ENCODE measurements around the gene ZDHHC7.

ZDHHC7 gene

DNA sequence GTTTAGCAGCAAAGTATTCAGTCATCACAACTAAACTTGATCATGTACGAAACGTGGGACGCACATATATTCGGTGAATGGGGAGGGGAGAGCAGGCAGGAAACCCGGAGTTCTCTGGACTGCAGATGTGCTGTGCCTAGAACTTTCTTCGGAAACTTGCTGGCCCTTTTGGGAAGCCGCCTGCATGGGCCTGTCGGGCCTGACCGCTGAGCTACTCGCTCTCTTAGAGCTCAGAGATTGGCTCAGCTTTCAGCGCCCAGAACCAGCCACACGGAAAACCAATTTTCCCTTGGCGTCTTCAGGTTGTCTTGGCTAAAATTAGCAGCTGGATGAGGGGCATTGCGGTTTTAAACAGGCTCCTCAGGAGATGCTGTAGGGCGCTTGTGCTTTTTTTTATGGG lies 38.1 kb downstream of the ZDHHC7 start:
- in situ Hi-C loops (cut with HindIII; ENCODE audit: low sequenced_read_pairs): loop anchor here (10.0 kb wide), 1 partner anchor 62 kb away; no protein-coding TSS in a partner anchor

DNA sequence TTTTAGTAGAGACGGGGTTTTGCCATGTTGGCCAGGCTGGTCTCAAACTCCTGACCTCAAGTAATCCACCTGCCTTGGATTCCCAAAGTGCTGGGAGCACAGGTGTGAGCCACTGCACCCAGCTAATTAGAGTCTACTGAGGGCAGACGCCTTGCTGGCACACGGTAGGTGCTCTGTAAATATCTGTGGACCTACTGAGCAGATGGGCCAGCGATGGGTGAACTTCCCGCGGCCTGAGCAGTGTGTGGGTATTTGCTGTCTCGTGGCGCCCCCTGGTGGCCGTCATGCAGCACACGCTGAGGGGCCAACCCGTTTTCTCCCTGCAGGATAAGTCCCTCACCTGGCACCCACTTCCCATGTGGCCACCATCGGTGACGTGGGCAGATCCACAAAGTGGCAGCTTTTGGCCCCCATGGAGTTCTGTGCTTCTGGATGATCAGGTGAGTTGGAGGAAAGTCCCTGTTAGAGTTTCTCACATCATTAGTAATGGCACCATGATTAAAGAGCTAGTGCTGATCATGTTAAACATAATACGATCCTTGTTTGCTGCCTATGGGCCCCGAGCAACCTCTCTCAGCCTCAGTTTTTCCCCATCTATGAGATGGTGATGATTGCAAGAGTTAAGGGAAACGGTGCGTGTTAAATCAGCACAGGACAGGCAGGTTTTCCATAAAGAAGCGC lies 40.7 kb downstream of the ZDHHC7 start:
- in situ Hi-C loops (cut with HindIII; ENCODE audit: low sequenced_read_pairs): loop anchor here (10.0 kb wide), 1 partner anchor 64 kb away; no protein-coding TSS in a partner anchor

DNA sequence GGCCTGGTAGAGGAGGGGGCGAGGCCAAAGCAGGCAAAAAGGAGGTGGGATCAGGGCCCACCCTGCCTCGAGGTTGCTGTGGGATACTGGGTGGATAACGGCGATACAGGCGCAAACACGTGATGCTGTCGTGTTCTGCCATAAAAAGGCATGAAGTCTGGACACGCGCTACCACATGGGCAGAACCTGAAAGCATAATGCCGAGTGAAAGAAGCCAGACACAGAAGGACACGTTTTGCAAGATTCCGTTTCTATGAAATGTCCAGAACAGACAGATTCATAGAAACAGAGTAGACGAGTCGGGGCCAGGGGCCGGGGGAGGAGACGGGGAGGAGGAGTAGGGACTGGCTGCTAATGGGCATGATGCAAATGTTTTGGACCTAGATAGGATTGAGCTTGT lies 43.5 kb downstream of the ZDHHC7 start:
- in situ Hi-C loops (cut with HindIII; ENCODE audit: low sequenced_read_pairs): no loop called here

DNA sequence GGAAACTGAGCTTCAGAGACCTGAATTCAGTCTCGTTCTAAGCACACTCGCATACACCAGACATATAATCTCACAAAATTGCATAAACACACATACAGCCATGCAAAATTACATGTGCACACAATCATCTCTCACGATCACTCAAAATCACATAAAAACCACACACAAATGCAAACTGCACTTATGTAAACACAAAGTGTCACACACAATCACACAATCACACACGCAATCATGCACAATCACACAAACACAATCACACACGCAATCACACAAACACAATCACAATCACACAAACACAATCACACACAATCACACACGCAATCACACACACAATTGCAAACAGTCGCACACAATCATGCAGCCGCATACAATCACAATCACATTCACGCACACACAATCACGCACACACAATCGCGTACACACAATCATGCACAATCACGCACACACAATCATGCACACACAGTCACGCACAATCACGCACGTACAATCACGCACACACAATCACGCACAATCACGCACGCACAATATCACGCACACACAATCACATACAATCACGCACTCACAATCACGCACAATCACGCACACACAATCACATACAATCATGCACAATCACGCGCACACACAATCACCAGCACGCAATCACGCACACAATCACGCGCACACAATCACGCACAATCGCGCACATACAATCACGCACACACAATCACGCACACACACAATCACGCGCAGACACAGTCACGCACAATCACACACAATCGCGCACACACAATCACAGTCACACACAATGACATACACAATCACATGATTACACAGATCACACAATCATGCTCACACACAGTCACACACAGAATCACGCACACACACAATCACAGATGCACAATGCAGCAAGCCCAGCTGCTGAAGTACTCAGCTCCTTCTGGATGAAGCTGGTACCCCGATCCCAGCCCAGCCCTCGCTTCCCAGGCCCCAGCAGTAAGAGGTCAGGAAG lies 45.6 kb downstream of the ZDHHC7 start:
- in situ Hi-C loops (cut with HindIII; ENCODE audit: low sequenced_read_pairs): no loop called here

DNA sequence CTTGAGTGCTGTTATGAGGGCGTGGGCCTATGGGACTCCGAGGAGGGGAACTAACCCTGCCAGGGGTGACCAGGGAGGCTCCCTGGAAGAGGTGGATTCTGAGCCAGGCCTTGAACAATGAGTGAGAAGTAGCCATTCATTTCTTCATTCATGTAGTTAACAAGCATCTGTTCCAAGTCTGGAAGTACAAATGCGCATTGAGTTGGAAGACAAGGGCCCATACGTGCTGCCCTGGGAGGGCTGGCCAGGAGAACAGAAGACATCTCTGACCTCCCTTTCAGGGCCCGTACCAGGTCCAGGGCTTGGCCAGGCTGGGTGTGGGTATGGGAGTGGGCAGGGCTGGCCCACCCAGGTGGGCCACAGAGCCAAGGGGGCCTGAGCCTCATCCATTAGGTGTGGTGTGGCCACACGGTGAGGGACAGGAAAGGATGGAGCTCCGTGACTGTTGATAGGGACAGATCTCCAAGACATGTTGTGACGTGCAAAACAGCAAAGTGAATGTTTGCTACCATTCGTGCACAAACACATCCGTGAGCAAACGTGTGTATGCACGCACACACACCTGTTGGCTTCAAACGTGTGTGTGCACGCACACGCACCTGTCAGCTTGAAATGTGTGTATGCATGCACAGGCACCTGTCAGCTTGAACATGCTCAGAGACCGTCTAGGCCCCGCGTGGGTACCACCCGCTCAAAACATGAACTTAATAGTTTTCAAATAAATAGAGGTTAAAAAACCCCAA lies 46.8 kb downstream of the ZDHHC7 start:
- in situ Hi-C loops (cut with HindIII; ENCODE audit: low sequenced_read_pairs): no loop called here

GRCh38 chr16:84963066-84963465 lies 48.3 kb downstream of the ZDHHC7 start:
- in situ Hi-C loops (cut with HindIII; ENCODE audit: low sequenced_read_pairs): no loop called here

DNA sequence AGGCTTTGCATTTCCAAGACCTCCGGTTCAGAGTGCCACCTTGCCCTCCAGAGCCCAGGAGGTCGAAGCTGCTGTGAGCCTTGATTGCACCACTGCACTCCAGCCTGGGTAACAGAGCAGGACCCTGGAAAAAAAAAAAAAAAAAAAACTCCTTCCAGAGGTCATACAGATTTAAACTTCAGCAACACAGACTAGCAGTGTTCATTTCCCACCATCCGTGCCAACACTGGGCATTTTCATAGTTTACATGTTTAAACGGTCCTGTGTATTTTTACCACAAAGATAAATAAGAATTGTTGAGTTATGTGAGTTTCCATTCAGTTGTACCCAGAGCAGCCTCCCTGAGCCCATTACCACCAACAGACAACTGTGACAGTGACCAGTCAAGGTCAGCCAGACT lies 50.4 kb downstream of the ZDHHC7 start:
- in situ Hi-C loops (cut with HindIII; ENCODE audit: low sequenced_read_pairs): no loop called here

DNA sequence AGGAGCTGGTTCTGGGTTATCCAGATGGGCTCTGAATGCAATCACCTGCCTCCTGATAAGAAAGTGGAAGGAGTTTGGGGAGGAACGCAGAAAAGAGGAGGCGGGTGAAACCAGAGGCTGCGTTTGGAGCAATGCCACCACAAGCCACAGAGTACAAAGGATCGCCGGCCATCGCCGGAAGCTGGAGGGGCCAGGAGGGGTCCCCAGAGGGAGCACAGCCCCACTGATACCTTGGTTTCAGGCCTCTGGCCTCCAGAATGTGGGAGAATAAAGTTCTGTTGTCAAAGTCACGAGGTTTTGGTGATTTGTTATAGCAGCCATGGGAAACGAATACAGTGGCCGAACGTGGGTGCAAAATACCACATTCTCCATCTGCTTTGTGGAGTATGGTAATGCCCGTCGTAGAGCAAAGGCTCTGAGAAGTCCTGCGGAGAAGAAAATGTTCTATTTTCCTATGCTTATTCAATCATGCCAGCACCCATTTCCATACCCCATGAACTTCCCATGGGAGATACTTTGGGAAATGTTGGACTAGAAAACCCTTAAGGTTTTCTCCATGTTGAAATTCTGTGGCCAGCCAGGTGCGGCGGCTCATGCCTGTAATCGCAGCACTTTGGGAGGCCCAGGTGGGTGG lies 51.4 kb downstream of the ZDHHC7 start:
- in situ Hi-C loops (cut with HindIII; ENCODE audit: low sequenced_read_pairs): no loop called here

- in situ Hi-C loops (cut with HindIII; ENCODE audit: low sequenced_read_pairs): no loop called here
Measured at GRCh38 chr16:84959045-84959576, 52.2 kb downstream of the ZDHHC7 start.

DNA sequence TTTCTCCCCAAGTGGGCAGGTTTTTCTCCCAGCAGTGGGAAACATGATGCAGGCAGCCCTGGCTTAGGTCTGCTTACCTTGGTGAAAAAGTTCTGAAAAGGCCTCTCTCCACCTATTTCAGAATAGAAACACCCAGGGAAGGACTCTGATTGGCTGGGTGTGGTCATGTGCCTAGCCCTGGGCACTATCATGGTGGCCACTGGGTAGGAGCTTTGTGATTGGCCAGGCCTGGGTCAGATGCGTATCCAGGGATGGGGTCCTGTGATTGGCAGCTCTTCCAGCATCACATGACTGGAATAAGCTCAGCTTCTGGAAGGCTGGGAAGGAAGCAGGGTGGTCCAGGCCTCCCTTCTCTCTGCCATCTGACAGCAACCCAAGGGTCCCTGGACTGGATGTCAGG lies 53.5 kb downstream of the ZDHHC7 start:
- in situ Hi-C loops (cut with HindIII; ENCODE audit: low sequenced_read_pairs): no loop called here

DNA sequence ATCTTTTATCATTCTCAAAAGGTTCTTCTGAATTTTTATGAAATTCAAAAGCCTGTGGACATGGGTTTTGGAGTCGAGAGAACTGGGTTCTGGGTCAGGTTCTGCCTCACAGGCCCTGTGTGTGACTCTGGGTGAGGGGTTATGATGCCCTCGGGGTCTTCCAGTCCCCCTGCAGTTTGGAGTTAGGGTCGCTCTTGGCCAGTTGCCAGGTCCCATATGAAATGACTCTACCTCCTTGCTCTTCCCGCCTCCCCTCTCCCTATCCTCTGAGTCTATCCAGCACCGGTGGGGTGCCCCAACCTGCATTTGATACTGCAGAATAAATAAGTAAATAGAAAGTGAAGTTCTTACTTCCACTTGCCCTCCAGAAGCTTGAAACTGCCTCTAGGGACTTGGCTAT lies 54.1 kb downstream of the ZDHHC7 start:
- in situ Hi-C loops (cut with HindIII; ENCODE audit: low sequenced_read_pairs): no loop called here

DNA sequence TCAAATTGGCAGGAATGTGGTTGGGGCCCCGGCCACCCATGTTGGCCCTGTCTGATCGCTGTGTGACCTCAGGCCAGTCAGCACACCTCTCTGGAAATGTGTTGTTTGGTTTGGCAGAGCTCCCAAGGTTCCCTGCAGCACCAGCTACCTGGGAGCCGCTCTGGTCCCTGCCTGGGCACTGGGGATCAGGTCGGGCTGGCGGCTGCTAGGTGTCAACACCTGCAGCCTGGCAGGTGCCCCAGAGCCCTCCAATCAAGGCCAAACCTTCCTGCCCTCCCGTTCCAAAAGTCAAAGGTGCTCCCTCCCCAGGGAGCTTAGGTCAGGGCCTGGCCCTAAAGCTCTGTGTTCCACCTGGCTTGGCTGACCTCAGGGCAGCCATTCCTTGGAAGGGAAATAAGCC lies 55.9 kb downstream of the ZDHHC7 start:
- in situ Hi-C loops (cut with HindIII; ENCODE audit: low sequenced_read_pairs): no loop called here

DNA sequence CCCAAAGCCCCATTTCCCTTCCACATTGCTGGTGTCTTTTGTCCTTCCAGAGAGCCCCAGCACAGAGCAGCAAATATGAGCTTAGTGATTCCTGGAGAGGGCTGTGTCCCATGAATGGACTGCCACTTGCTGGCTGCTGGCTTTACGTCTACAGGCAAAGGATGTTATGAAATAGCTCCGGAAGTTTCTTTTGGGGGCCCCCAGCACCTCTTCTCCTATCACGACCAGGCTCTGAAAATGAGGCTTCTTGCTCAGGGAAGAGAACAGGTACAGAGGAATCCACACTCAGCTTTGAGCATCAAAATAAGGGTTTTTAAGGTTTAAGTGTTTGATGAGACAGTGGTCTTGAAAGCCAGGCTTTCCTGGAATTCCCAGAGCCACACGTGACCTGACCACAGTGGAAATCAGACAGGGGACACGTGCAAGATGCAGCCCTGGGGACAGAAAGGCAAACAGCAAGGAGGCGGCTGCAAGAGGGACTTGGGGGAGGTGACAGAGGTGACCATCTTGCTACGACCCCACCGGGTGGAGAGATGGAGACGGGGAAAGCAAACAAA lies 58.1 kb downstream of the ZDHHC7 start:
- in situ Hi-C loops (cut with HindIII; ENCODE audit: low sequenced_read_pairs): no loop called here

DNA sequence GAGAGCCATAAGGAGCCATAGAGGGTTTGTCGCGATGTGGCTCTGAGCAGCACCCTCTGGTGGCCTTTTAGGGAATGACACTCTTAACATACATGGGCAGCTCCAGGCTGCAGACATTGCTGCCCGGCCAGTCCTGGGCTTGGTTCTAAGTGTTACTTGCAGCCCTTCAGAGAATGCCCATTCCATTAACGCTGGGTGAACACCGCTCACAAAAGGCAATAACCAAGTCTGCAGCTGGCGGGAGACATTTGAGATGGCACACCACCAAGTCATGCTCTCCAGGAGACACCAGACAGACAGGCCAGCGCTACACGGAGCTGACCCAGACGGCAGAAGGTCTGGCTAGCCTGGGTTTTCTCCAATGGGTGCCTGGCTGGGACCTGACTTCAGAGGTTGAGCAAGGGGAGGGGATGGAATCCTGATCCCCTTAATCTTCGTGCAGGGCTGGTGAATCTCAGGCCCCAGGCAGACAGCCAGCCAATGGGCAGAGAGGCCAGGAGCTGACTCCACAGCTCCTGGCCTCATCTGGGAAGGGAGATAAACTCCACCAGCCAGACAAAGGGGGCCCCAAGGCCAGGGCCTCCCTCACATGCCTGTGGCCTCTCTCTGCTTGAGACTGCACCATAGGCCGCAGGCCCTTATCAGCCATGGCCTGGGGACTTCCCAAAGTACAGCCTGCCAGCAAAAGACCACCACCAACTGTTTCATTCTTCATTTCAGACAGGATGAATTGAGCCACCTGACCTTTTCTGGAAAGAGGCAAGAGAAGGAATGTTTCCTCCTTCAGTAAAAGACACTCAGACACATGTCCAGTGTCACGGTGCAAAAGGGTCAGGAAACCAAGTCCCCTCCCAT lies 58.8 kb downstream of the ZDHHC7 start:
- in situ Hi-C loops (cut with HindIII; ENCODE audit: low sequenced_read_pairs): no loop called here

- in situ Hi-C loops (cut with HindIII; ENCODE audit: low sequenced_read_pairs): no loop called here
Measured at GRCh38 chr16:84950906-84951305, 60.4 kb downstream of the ZDHHC7 start.

DNA sequence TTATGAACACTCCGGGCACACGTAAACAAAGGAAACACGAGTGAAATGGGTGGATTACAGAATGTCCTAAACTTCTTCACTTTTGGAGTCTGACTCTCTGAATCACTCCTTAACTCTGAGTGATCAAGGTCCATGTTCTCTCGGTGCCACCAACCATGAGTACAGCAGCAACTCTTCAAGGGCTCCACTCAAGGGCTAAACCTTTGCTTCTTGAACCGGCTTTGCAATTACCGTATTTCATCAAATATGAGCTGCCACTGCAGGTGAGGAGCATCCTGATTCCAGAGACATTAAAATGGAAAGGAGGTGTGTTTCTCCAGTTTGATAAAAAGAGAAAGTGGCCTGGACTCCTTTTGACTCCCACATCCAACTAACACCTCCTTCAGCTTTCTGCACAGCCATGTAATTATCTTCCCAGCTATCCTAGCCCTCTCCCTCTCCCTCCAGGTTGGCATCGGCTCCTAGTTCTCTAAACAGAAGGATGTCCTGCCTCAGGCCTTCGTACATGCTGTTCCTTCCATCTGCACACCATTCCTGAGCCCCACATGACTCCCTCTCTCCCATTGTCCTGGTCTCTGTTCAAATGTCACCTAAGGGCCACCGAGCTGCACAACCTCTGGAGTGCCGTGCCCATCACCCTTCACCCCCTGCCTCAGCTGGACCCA lies 61.4 kb downstream of the ZDHHC7 start:
- in situ Hi-C loops (cut with HindIII; ENCODE audit: low sequenced_read_pairs): loop anchor here (25.0 kb wide), 1 partner anchor 188 kb away; no protein-coding TSS in a partner anchor

- in situ Hi-C loops (cut with HindIII; ENCODE audit: low sequenced_read_pairs): loop anchor here (25.0 kb wide), 1 partner anchor 187 kb away; no protein-coding TSS in a partner anchor
Measured at GRCh38 chr16:84948851-84949610, 62.3 kb downstream of the ZDHHC7 start.

Measured in endothelial cell of hepatic sinusoid (primary cell).